ENCODE results near the gene HMGCS1. TPM values are rescaled to one million over a fixed set of nuclear protein-coding genes. Genes with fewer than 3 reads are reported as not detected.

The HMGCS1 gene
- total RNA-seq, 1 donor from 2014 or later: 64.3 TPM

DNA sequence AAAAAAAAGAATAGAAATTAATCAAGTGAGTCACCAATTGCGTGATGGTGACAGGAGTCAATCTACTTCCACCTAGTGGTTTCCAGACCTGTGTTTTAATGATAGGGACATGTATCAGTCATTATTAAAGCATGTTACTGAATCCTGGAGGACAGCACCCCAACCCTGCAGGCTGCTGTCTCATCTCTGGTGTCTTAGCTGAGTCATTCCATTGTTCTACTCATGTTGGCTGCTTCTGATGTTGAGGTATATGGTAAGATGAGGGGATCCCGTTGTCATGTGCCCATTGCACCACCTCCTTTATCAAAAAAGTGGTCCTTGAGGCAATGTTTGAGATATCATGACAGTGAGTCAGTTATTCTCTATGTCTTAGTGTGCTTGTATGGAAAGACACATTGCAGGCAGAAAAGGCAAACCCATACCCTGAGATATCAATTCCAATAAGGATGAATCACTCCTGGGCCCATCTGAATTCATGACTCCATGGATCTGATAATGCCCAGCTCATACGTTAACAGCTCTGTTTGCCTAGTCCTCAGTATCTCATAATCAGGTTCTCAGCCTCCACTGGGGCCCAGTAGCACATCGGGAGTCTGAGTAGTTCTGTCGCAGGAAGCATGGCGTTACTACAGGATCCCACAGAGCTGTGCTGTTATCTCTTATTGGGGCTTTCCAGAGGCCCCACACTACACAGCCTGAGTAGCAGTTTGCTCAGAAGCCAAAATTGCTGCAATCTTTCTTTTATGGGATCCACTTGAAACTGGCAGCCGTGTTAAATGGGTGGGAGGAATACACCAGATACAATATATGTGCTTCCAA lies 31.2 kb downstream of the HMGCS1 start:
- no peak for TF ChIP-seq CTCF (IDR thresholded peaks at IDR 0.05; ENCODE audit: insufficient read depth, low read length, poor library complexity, severe bottlenecking)
- DNase-seq (ENCODE audit: low read depth): no peak
- no peaks in the 10 kb centered on the region for H3K27me3 ChIP-seq (ENCODE audit: control insufficient read depth, insufficient read depth, low read length)
- peaks cover 1% of the 10 kb centered on the region for H3K36me3 ChIP-seq (ENCODE audit: control insufficient read depth, insufficient read depth, low read length)
- H3K4me3 ChIP-seq (ENCODE audit: low read depth, low read length): no peak overlapping the region

DNA sequence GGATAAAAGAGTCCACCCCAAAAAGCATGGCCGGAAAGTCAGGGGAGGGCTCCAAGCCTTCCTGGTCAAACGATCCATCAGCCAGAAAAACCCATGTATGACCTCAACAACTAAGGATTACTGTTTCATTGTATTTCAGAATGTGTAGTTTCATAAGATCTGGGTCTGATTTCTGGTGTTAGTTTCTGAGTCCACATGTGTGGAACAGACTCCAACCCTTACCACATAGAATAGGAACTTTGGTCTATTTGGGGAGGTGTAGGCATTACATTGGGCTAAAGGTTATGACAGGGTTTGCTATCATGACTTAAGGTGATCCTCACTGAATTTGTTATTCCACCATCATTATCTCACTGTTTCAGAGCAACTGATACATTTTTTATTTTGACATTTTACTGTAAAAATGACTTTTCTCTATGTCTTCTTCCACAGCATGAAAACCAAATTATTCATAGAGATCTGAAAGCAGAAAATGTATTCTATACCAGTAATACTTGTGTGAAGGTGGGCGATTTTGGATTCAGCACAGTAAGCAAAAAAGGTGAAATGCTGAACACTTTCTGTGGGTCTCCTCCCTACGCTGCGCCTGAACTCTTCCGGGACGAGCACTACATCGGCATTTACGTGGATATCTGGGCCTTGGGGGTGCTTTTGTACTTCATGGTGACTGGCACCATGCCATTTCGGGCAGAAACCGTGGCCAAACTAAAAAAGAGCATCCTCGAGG lies 33.5 kb downstream of the HMGCS1 start:
- no peak for DNase-seq (ENCODE audit: low read depth)
- no peaks in the 10 kb centered on the region for H3K27me3 ChIP-seq (ENCODE audit: control insufficient read depth, insufficient read depth, low read length)
- H3K36me3 ChIP-seq (ENCODE audit: control insufficient read depth, insufficient read depth, low read length): no peaks in the 10 kb centered on the region
- TF ChIP-seq CTCF (IDR thresholded peaks at IDR 0.05; ENCODE audit: insufficient read depth, low read length, poor library complexity, severe bottlenecking): no peak
- H3K4me3 ChIP-seq (ENCODE audit: low read depth, low read length): no peak overlapping the region

GRCh38 chr5:43275391-43275790 lies 37.8 kb downstream of the HMGCS1 start:
- no peaks in the 10 kb centered on the region for H3K36me3 ChIP-seq (ENCODE audit: control insufficient read depth, insufficient read depth, low read length)
- H3K4me3 ChIP-seq (ENCODE audit: low read depth, low read length): no peak overlapping the region
- H3K27me3 ChIP-seq (ENCODE audit: control insufficient read depth, insufficient read depth, low read length): no peaks in the 10 kb centered on the region
- DNase-seq (ENCODE audit: low read depth): no peak
- TF ChIP-seq CTCF (IDR thresholded peaks at IDR 0.05; ENCODE audit: insufficient read depth, low read length, poor library complexity, severe bottlenecking): no peak

DNA sequence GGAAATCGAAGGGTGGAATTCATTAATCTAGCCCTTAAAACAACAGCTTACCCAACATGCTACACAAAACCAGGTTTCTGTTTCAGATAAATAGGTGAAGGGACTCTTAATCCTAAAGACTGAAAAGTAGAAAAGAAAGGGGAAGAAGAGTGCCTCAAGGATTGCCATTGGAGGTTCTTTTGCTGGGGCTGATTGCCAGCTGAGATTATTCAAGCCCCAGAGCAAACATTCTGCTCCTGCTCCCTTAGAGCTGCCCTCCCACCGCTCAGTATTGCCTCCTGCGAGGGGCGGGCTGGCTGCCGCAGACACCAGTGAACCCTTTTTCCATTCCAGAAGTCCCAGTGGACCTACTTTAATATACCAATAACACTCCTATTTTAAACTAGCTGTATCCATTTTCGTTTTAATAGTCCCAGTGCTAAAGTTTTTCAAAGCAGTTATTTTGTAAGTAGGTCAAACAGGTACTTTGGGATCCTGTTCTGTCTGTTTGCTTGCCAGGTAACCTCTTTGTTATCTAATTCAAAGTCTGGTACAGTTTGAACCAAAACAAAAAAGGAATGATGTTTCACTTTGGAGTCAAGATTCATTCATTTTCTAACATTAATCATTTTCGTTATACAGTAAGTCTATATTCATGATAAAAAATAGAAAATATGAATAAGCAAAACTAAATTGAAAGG lies 38.6 kb downstream of the HMGCS1 start:
- DNase-seq (ENCODE audit: low read depth): no peak
- no peak for TF ChIP-seq CTCF (IDR thresholded peaks at IDR 0.05; ENCODE audit: insufficient read depth, low read length, poor library complexity, severe bottlenecking)
- H3K4me3 ChIP-seq (ENCODE audit: low read depth, low read length): no peak overlapping the region
- no peaks in the 10 kb centered on the region for H3K36me3 ChIP-seq (ENCODE audit: control insufficient read depth, insufficient read depth, low read length)
- H3K27me3 ChIP-seq (ENCODE audit: control insufficient read depth, insufficient read depth, low read length): no peaks in the 10 kb centered on the region

GRCh38 chr5:43273552-43273951 lies 39.7 kb downstream of the HMGCS1 start:
- DNase-seq (ENCODE audit: low read depth): no peak
- Histone ChIP-seq H3K27me3 (ENCODE audit: control insufficient read depth, insufficient read depth, low read length) (no peaks in the 10 kb centered on the region), H3K4me3 (ENCODE audit: low read depth, low read length) (no peak overlapping the region), H3K36me3 (ENCODE audit: control insufficient read depth, insufficient read depth, low read length) (no peaks in the 10 kb centered on the region)
- no peak for TF ChIP-seq CTCF (IDR thresholded peaks at IDR 0.05; ENCODE audit: insufficient read depth, low read length, poor library complexity, severe bottlenecking)

Measured in kidney epithelial cell (primary cell).